ENCODE results near the gene CD300H.

DNA sequence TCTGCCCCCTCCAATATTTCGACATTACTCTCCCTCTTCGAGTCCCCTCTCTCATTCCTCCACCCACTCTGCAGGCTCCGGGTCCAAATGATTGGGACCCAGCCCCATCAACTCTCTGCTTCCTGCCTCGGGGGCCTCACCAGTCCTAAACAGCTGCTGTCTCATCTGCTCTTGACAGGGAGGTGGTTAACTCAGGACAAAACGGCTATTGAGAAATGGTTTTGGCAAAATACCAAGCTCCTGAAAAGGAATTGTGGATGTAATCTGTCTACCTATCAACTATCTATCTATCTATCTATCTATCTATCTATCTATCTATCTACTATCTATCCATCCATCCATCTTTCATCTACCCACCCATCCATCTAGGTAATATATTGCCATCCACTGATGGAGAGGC is 2.2 kb downstream of the CD300H start:
- TF ChIP-seq POLR2AphosphoS5 (IDR thresholded peaks at IDR 0.05; ENCODE audit: borderline replicate concordance, low read depth, low read length) (no peak), EZH2 (IDR thresholded peaks at IDR 0.05) (no peak)
